Panc1 (cell line): ENCODE results near the gene SMYD5. TPM values are rescaled to one million over a fixed set of nuclear protein-coding genes. Genes with fewer than 3 reads are reported as not detected.

Experiments
- ATAC-seq: fragments of 200-7000 bp; cut with Tn5 transposase; 2 replicates; pipeline ENCODE4 v1.9.1; 2020; ENCODE audit warnings: mild to moderate bottlenecking, moderate library complexity
- BruUV-seq: library from RNA; stranded (reverse); fragments of 400-500 nt; replicated peaks from 2 replicates; lab custom pipeline; 2021; lab: Mats Ljungman, UMichigan
- CTCF ChIA-PET: fragments of 300-600 bp; sonication (Branson Sonifier 250); formaldehyde crosslinking; loops from one replicate; lab custom pipeline; 2022; ENCODE audit warnings: antibody characterized with exemption; lab: Charles Lee
- POLR2A ChIA-PET: fragments of 300-600 bp; sonication (Branson Sonifier 250); formaldehyde crosslinking; loops from one replicate; lab custom pipeline; 2022; ENCODE audit warnings: antibody characterized with exemption; lab: Charles Lee
- DNase-seq: peaks from one replicate; pipeline ENCODE4 v3.0.0-alpha.2; 2010; ENCODE audit warnings: low read depth, low spot score
- H3K27ac ChIP-seq: 2 replicates; pipeline ENCODE4 v1.5.1; 2011; ENCODE audit warnings: mild to moderate bottlenecking, low read length, inconsistent platforms
- H3K27me3 ChIP-seq: fragments of 200-500 bp; sonication (Bioruptor generic); 2 replicates; pipeline ENCODE4 v1.6.0; 2014; ENCODE audit warnings: low read length, inconsistent platforms; ENCODE audit not compliant: control insufficient read depth, insufficient read depth
- H3K36me3 ChIP-seq: fragments of 200-500 bp; sonication (Bioruptor generic); 2 replicates; pipeline ENCODE4 v1.5.1; 2014; ENCODE audit warnings: inconsistent platforms, mild to moderate bottlenecking, low read length, moderate library complexity; ENCODE audit not compliant: control insufficient read depth, insufficient read depth
- H3K4me1 ChIP-seq: 2 replicates; pipeline ENCODE4 v1.5.1; 2011; ENCODE audit warnings: inconsistent platforms, mild to moderate bottlenecking, low read length, moderate library complexity; ENCODE audit not compliant: control insufficient read depth, insufficient read depth
- H3K4me3 ChIP-seq, 2 experiments: 2 replicates each; pipeline ENCODE4 v1.5.1; 2011 to 2012; ENCODE audit warnings: low read depth in 2 of 2, low read length in 2 of 2, mild to moderate bottlenecking in 2 of 2, inconsistent platforms in 1 of 2, moderate library complexity in 1 of 2
- H3K9me3 ChIP-seq: fragments of 200-500 bp; sonication (Bioruptor generic); 2 replicates; pipeline ENCODE4 v1.5.1; 2014; ENCODE audit warnings: low read depth, mild to moderate bottlenecking, inconsistent platforms, low read length, moderate library complexity; ENCODE audit not compliant: control insufficient read depth, insufficient read depth
- POLR2AphosphoS5 ChIP-seq: IDR thresholded peaks from 2 replicates; pipeline ENCODE4 v1.6.1; 2012; ENCODE audit warnings: mild to moderate bottlenecking, low read depth, low read length, moderate library complexity
- SIN3A ChIP-seq: IDR thresholded peaks from 2 replicates; pipeline ENCODE4 v1.6.1; 2012; ENCODE audit warnings: low read depth, mild to moderate bottlenecking, low read length, moderate library complexity, borderline replicate concordance; ENCODE audit not compliant: insufficient read depth
- TCF7L2 ChIP-seq: IDR thresholded peaks from 2 replicates; pipeline ENCODE4 v1.6.1; 2011; ENCODE audit warnings: mild to moderate bottlenecking, low read depth, low read length, inconsistent platforms
- in situ Hi-C: cut with HindIII; loops from 2 replicates; pipeline ENCODE4 v1.10.0; 2016; ENCODE audit warnings: low sequenced_read_pairs, low pct_unique_long_range_greater_than_20kb
- intact Hi-C: fragments of 100-400 bp; cut with micrococcal nuclease; formaldehyde crosslinking; loops from one replicate; pipeline ENCODE4 v1.10.0; 2022; ENCODE audit not compliant: unreplicated experiment
- total RNA-seq: library from RNA; stranded (reverse); gene quantifications from one replicate; pipeline ENCODE4 v1.2.1, GENCODE V29; 2021; ENCODE audit not compliant: unreplicated experiment
- TF ChIP-seq, protein P1 (sequence below): fragments of 450-650 bp; IDR thresholded peaks from 2 replicates; pipeline ENCODE4 v1.5.1; 2017; ENCODE audit warnings: mild to moderate bottlenecking
- TF ChIP-seq, protein P2 (sequence below), 2 experiments: IDR thresholded peaks; 2 replicates each; pipeline ENCODE4 v1.6.1; 2011 to 2012; ENCODE audit warnings: low read depth in 2 of 2, control low read depth in 1 of 2, low read length in 1 of 2, mild to moderate bottlenecking in 1 of 2, moderate library complexity in 1 of 2; ENCODE audit not compliant: insufficient read depth in 1 of 2

The SMYD5 gene
- total RNA-seq, 1 experiment from 2014 or later, result 37.6 TPM

DNA sequence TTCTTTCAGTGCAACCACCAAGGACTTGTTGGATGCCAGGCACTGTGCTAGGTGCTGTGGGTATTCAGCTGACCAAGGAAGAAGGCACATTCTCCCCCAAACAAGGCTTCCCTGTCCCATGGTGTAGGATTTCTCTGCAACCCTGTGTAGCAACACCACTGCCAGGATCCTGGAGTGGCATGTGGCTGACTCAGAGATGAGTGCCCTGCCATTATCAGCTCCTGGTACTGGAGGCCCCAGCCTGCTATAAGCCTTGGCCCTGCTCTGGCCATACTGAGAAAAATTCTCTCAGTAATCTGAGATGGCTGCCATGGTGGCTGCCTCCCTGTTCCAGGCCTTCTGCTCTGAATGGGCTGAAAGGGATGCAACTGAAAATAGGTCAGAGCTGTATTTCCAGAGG, 4.3 kb downstream of the SMYD5 start:
- TF ChIP-seq TCF7L2 (no peak), SIN3A (no peak), POLR2AphosphoS5 (no peak)
- TF ChIP-seq, protein P1, sequence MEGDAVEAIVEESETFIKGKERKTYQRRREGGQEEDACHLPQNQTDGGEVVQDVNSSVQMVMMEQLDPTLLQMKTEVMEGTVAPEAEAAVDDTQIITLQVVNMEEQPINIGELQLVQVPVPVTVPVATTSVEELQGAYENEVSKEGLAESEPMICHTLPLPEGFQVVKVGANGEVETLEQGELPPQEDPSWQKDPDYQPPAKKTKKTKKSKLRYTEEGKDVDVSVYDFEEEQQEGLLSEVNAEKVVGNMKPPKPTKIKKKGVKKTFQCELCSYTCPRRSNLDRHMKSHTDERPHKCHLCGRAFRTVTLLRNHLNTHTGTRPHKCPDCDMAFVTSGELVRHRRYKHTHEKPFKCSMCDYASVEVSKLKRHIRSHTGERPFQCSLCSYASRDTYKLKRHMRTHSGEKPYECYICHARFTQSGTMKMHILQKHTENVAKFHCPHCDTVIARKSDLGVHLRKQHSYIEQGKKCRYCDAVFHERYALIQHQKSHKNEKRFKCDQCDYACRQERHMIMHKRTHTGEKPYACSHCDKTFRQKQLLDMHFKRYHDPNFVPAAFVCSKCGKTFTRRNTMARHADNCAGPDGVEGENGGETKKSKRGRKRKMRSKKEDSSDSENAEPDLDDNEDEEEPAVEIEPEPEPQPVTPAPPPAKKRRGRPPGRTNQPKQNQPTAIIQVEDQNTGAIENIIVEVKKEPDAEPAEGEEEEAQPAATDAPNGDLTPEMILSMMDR, result no peak
- TF ChIP-seq, protein P2, sequence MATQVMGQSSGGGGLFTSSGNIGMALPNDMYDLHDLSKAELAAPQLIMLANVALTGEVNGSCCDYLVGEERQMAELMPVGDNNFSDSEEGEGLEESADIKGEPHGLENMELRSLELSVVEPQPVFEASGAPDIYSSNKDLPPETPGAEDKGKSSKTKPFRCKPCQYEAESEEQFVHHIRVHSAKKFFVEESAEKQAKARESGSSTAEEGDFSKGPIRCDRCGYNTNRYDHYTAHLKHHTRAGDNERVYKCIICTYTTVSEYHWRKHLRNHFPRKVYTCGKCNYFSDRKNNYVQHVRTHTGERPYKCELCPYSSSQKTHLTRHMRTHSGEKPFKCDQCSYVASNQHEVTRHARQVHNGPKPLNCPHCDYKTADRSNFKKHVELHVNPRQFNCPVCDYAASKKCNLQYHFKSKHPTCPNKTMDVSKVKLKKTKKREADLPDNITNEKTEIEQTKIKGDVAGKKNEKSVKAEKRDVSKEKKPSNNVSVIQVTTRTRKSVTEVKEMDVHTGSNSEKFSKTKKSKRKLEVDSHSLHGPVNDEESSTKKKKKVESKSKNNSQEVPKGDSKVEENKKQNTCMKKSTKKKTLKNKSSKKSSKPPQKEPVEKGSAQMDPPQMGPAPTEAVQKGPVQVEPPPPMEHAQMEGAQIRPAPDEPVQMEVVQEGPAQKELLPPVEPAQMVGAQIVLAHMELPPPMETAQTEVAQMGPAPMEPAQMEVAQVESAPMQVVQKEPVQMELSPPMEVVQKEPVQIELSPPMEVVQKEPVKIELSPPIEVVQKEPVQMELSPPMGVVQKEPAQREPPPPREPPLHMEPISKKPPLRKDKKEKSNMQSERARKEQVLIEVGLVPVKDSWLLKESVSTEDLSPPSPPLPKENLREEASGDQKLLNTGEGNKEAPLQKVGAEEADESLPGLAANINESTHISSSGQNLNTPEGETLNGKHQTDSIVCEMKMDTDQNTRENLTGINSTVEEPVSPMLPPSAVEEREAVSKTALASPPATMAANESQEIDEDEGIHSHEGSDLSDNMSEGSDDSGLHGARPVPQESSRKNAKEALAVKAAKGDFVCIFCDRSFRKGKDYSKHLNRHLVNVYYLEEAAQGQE (IDR thresholded peaks at IDR 0.05; ENCODE audit: insufficient read depth in 1 of 2, low read depth in 2 of 2, low read length in 1 of 2), result no peak
- no peak for ATAC-seq
- intact Hi-C loops (no loop called here), in situ Hi-C loops (no loop called here)
- Histone ChIP-seq H3K4me1 (no peaks in the 10 kb centered on the region), H3K36me3 (peaks cover 6% of the 10 kb centered on the region; the same call in 1 of the 2 replicates), H3K9me3 (no peaks in the 10 kb centered on the region), H3K4me3 (no peak overlapping the region), H3K27ac (no peak overlapping the region), H3K27me3 (no peaks in the 10 kb centered on the region)
- no peak for DNase-seq
- no TSS peak for BruUV-seq
- CTCF ChIA-PET, result no interaction called here
- POLR2A ChIA-PET, result no interaction called here

DNA sequence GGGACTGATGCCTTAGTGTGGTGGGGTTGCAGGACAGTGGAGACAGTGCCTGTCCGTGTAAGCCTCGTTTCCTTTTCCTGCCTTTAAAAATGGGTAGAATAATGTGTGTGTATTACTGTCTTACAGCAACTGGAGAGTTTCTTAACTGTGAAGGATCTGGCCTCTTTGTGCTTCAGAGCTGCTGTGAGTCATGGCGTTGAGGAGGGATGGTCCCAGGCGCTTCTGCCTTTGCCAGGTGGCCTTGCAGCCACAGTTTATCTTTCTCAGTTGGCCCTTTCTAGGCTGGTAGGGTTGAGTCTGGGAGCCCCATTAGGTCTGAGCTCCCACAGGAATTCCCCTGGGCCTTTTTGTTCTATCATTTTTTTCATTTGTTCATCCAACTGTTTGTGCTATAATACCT, 9.8 kb downstream of the SMYD5 start:
- TF ChIP-seq, protein P1, result no peak
- TF ChIP-seq SIN3A, result no peak
- TF ChIP-seq, protein P2 (IDR thresholded peaks at IDR 0.05; ENCODE audit: insufficient read depth in 1 of 2, low read depth in 2 of 2, low read length in 1 of 2), result no peak
- no peak for TF ChIP-seq TCF7L2
- no peak for TF ChIP-seq POLR2AphosphoS5
- ATAC-seq (no peak), DNase-seq (no peak)
- peaks cover 10% of the 10 kb centered on the region; the same call in 1 of the 2 replicates for H3K36me3 ChIP-seq
- no peaks in the 10 kb centered on the region for H3K27me3 ChIP-seq
- ChIA-PET CTCF (no interaction called here), POLR2A (no interaction called here)
- no peak overlapping the region for H3K27ac ChIP-seq
- no peaks in the 10 kb centered on the region for H3K9me3 ChIP-seq
- intact Hi-C loops, result no loop called here
- in situ Hi-C loops, result no loop called here
- H3K4me1 ChIP-seq, result no peaks in the 10 kb centered on the region
- no TSS peak for BruUV-seq
- H3K4me3 ChIP-seq, result no peak overlapping the region
